ENCODE data around the gene SS18. TPM values are rescaled to one million over a fixed set of nuclear protein-coding genes. Genes with fewer than 3 reads are reported as not detected.

Gene SS18, protein sequence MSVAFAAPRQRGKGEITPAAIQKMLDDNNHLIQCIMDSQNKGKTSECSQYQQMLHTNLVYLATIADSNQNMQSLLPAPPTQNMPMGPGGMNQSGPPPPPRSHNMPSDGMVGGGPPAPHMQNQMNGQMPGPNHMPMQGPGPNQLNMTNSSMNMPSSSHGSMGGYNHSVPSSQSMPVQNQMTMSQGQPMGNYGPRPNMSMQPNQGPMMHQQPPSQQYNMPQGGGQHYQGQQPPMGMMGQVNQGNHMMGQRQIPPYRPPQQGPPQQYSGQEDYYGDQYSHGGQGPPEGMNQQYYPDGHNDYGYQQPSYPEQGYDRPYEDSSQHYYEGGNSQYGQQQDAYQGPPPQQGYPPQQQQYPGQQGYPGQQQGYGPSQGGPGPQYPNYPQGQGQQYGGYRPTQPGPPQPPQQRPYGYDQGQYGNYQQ
- total RNA-seq (2021): 78.5 and 84.6 TPM in 2 replicates
- percentile 94 among the genes with signal in this experiment for Bru-seq, nascent RNA
- percentile 91 among the genes with signal in this experiment for BruChase-seq, experiment 1, labeled RNA remaining after a 2-hour chase
- BruChase-seq, experiment 2, labeled RNA remaining after a 6-hour chase: percentile 87 among the genes with signal in this experiment
- long read RNA-seq, transcript SS18-203 (11 exons, 3,414 nt): minor isoform, 19 of 174 reads
- long read RNA-seq, transcript SS18-201 (10 exons, 1,836 nt): major isoform, 106 of 174 reads
- long read RNA-seq, partial matches to known transcripts: 16 of 174 reads
- long read RNA-seq, other reads (novel, unspliced or antisense): 28 of 174 reads

DNA sequence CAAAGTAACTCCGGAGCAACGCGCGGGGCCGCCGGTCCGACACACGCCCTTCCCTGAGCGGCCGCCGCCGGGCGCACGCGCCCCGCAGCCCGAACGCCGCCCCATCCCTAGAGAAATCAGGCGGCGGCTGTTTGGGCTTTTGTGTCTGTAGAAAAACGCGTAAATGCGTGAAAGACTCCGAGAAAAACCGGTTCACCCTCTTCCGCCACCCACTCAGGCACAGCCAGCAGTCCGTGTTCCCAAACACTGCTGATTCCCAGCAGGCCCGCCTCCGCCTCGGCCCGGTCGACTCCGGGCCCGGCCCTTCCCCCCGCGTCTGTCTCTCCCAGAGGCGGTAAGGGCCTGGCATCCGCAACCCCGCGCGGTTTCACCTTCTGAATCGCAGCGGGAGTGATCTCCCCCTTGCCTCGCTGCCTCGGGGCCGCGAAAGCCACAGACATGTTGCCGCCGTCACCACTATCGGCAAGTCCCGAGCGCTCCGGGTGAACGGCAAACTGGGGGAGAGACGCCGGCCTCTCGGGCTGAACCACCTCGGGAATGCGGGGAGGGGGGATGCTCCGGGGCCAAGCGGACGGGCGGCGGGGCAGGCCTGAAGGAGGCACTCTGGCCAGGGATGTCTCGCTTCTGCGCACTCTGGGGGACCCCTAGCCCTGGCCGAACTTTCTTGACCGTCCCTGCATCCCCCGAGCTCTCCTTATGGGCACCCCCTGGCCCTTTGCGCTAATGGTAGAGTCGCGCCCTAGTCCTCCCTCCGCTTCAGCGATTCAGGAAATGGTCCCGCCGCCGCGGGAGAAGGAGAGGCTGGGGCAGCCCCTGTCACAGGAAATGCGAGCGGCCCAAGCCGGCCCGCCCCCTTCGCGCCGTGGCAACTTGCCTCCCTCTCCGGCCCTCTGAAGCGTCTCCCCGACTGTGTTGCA, at the start of gene SS18:
SS18 (minus strand) TSS at position 484 of the 917 bp plus-strand sequence; CDS start at position 440, 44 bp downstream.
- Histone ChIP-seq H3K4me1 (ENCODE audit: insufficient read depth, low read length, poor library complexity, severe bottlenecking) (peaks cover 10% of the 10 kb centered on the region), H3K36me3 (ENCODE audit: insufficient read depth, low read length, poor library complexity, severe bottlenecking) (peaks cover 18% of the 10 kb centered on the region), H3K4me3 (ENCODE audit: low read depth, low read length, poor library complexity, severe bottlenecking) (peak within 1 kb of the TSS; percentile 78), H3K27me3 (replicated peaks; ENCODE audit: insufficient read depth, low read depth, low read length, poor library complexity) (no peaks in the 10 kb centered on the region), H3K9me3 (ENCODE audit: low read depth, low read length, poor library complexity, severe bottlenecking) (no peaks in the 10 kb centered on the region), H3K27ac (ENCODE audit: low read depth, low read length, poor library complexity, severe bottlenecking) (peak within 1 kb of the TSS; percentile 95)
- peak; percentile 95 for DNase-seq (ENCODE audit: low spot score)
- intact Hi-C loops (cut with micrococcal nuclease; ENCODE audit: unreplicated experiment): no loop called here
- ChIA-PET POLR2A (ENCODE audit: low non-redundant PET) (interaction anchor here (0.6 kb wide), 1 partner anchor 28 kb away, joined by 4 read pairs; no protein-coding TSS in a partner anchor), CTCF (no interaction called here)
- TF ChIP-seq, protein P1, sequence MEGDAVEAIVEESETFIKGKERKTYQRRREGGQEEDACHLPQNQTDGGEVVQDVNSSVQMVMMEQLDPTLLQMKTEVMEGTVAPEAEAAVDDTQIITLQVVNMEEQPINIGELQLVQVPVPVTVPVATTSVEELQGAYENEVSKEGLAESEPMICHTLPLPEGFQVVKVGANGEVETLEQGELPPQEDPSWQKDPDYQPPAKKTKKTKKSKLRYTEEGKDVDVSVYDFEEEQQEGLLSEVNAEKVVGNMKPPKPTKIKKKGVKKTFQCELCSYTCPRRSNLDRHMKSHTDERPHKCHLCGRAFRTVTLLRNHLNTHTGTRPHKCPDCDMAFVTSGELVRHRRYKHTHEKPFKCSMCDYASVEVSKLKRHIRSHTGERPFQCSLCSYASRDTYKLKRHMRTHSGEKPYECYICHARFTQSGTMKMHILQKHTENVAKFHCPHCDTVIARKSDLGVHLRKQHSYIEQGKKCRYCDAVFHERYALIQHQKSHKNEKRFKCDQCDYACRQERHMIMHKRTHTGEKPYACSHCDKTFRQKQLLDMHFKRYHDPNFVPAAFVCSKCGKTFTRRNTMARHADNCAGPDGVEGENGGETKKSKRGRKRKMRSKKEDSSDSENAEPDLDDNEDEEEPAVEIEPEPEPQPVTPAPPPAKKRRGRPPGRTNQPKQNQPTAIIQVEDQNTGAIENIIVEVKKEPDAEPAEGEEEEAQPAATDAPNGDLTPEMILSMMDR (conservative IDR thresholded peaks at IDR 0.05; ENCODE audit: low read depth, low read length): no peak
- TF ChIP-seq EZH2 (IDR thresholded peaks at IDR 0.05; ENCODE audit: borderline replicate concordance, low read depth, low read length, poor library complexity, severe bottlenecking): no peak
- no TSS peak for BruUV-seq (replicated peaks)

DNA sequence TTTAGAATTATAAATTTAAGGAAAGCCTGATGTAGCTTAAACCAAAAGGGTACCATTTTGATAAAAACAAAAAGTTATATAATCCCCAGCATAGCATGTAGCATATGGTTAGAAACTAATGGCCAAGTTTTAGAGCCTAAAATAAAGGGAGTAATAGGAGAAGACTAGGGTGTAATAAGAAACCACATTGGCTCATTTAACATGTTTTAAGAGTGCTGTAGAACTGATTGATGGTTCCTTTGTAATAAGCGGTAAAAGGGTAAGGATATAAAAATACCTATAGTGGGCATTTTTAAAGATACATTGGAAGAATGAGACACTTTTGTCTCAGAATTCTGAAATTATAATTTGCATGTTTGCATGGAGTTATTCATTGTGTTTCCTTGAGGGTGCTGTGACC, 45.1 kb upstream of the SS18 start:
- no peaks in the 10 kb centered on the region for H3K9me3 ChIP-seq (ENCODE audit: low read depth, low read length, poor library complexity, severe bottlenecking)
- H3K27ac ChIP-seq (ENCODE audit: low read depth, low read length, poor library complexity, severe bottlenecking): no peak overlapping the region
- no peaks in the 10 kb centered on the region for H3K27me3 ChIP-seq (replicated peaks; ENCODE audit: insufficient read depth, low read depth, low read length, poor library complexity)
- ChIA-PET CTCF (no interaction called here), POLR2A (ENCODE audit: low non-redundant PET) (no interaction called here)
- H3K4me3 ChIP-seq (ENCODE audit: low read depth, low read length, poor library complexity, severe bottlenecking): no peak overlapping the region
- DNase-seq (ENCODE audit: low spot score): no peak
- no TSS peak for BruUV-seq (replicated peaks)
- H3K36me3 ChIP-seq (ENCODE audit: insufficient read depth, low read length, poor library complexity, severe bottlenecking): no peaks in the 10 kb centered on the region
- H3K4me1 ChIP-seq (ENCODE audit: insufficient read depth, low read length, poor library complexity, severe bottlenecking): no peaks in the 10 kb centered on the region
- intact Hi-C loops (cut with micrococcal nuclease; ENCODE audit: unreplicated experiment): no loop called here
- no peak for TF ChIP-seq EZH2 (IDR thresholded peaks at IDR 0.05; ENCODE audit: borderline replicate concordance, low read depth, low read length, poor library complexity, severe bottlenecking)
- TF ChIP-seq, protein P1 (conservative IDR thresholded peaks at IDR 0.05; ENCODE audit: low read depth, low read length): no peak

DNA sequence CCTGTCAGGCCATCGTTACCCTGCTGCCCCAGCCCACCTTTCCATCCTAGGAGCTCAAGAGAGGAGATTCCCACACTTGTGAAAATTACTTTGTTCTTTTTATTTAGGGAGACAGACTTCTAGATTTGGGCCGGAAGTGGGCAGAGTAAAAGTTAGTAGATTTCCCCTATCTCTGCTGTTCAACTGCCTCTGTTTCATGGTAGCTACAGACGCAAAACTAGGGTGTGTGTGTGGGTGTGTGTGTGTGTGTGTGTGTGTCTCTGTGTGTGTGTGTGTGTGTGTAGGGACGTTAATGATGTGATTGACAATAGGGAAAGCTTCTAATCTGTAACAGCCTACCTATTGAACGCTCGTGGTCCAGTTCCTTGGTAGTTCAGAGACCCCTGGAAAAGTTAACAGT, 43.7 kb upstream of the SS18 start:
- Histone ChIP-seq H3K9me3 (ENCODE audit: low read depth, low read length, poor library complexity, severe bottlenecking) (no peaks in the 10 kb centered on the region), H3K27ac (ENCODE audit: low read depth, low read length, poor library complexity, severe bottlenecking) (no peak overlapping the region), H3K36me3 (ENCODE audit: insufficient read depth, low read length, poor library complexity, severe bottlenecking) (no peaks in the 10 kb centered on the region), H3K27me3 (replicated peaks; ENCODE audit: insufficient read depth, low read depth, low read length, poor library complexity) (no peaks in the 10 kb centered on the region), H3K4me3 (ENCODE audit: low read depth, low read length, poor library complexity, severe bottlenecking) (no peak overlapping the region), H3K4me1 (ENCODE audit: insufficient read depth, low read length, poor library complexity, severe bottlenecking) (no peaks in the 10 kb centered on the region)
- TF ChIP-seq, protein P1 (conservative IDR thresholded peaks at IDR 0.05; ENCODE audit: low read depth, low read length): no peak
- TF ChIP-seq EZH2 (IDR thresholded peaks at IDR 0.05; ENCODE audit: borderline replicate concordance, low read depth, low read length, poor library complexity, severe bottlenecking): no peak
- POLR2A ChIA-PET (ENCODE audit: low non-redundant PET): no interaction called here
- CTCF ChIA-PET: no interaction called here
- BruUV-seq (replicated peaks): no TSS peak
- DNase-seq (ENCODE audit: low spot score): no peak
- intact Hi-C loops (cut with micrococcal nuclease; ENCODE audit: unreplicated experiment): no loop called here

Data from A673 (cell line).